COR-L47 (cell line): Measurements from ENCODE around the gene RXFP2.

ENCODE experiments used
- DNase-seq: peaks from one replicate; lab custom pipeline; 2025; lab: John Stamatoyannopoulos, UW

The RXFP2 gene

GRCh38 chr13:31767175-31767900 is 28.0 kb downstream of the RXFP2 start:
- DNase-seq, result no peak

- no peak for DNase-seq
Measured at GRCh38 chr13:31768351-31768750, 29.0 kb downstream of the RXFP2 start.

- no peak for DNase-seq
Measured at GRCh38 chr13:31769575-31769974, 30.2 kb downstream of the RXFP2 start.

GRCh38 chr13:31772231-31772630 is 32.9 kb downstream of the RXFP2 start:
- DNase-seq, result no peak

- DNase-seq, result no peak
Measured at GRCh38 chr13:31773538-31773937, 34.2 kb downstream of the RXFP2 start.

- DNase-seq, result no peak
Measured at GRCh38 chr13:31774186-31774750, 34.9 kb downstream of the RXFP2 start.

- no peak for DNase-seq
Measured at GRCh38 chr13:31775148-31775547, 35.8 kb downstream of the RXFP2 start.

GRCh38 chr13:31775686-31776085 is 36.4 kb downstream of the RXFP2 start:
- DNase-seq, result no peak

GRCh38 chr13:31781064-31781463 is 41.7 kb downstream of the RXFP2 start:
- DNase-seq, result peak; percentile 20

GRCh38 chr13:31786011-31786410 is 46.7 kb downstream of the RXFP2 start:
- no peak for DNase-seq

GRCh38 chr13:31790992-31791391 is 51.7 kb downstream of the RXFP2 start:
- no peak for DNase-seq

GRCh38 chr13:31793246-31793645 is 53.9 kb downstream of the RXFP2 start:
- DNase-seq, result no peak

- DNase-seq, result no peak
Measured at GRCh38 chr13:31794452-31794851, 55.1 kb downstream of the RXFP2 start.

GRCh38 chr13:31797154-31797775 is 57.9 kb downstream of the RXFP2 start:
- peak; percentile 8 for DNase-seq

GRCh38 chr13:31798189-31798588 is 58.9 kb downstream of the RXFP2 start:
- DNase-seq, result no peak

- DNase-seq, result no peak
Measured at GRCh38 chr13:31801088-31801487, 61.8 kb downstream of the RXFP2 start.

GRCh38 chr13:31803311-31803710 is 64.0 kb downstream of the RXFP2 start:
- DNase-seq, result no peak

GRCh38 chr13:31805841-31806240 is 66.5 kb downstream of the RXFP2 start:
- no peak for DNase-seq

- DNase-seq, result peak; percentile 22
Measured at GRCh38 chr13:31807090-31807541, 67.8 kb downstream of the RXFP2 start.

- no peak for DNase-seq
Measured at GRCh38 chr13:31814536-31814935, 75.2 kb downstream of the RXFP2 start.

- DNase-seq, result no peak
Measured at GRCh38 chr13:31815361-31816144, 76.2 kb downstream of the RXFP2 start.

GRCh38 chr13:31818236-31818635 is 78.9 kb downstream of the RXFP2 start:
- no peak for DNase-seq
